PC-9 (cell line): ENCODE data around the gene MARVELD2. TPM values are rescaled to one million over a fixed set of nuclear protein-coding genes. Genes with fewer than 3 reads are reported as not detected.
"Not testable (repeated sequence)": the region's sequence is repeated elsewhere in the genome, so short reads cannot be mapped to it uniquely, and the experiment has no call there.

Source experiments
- BruUV-seq: library from RNA; stranded (reverse); fragments of 400-500 nt; replicated peaks from 2 replicates; lab custom pipeline; 2021; lab: Mats Ljungman, UMichigan
- CTCF ChIA-PET: fragments of 300-600 bp; sonication (Branson Sonifier 250); formaldehyde crosslinking; loops from one replicate; lab custom pipeline; 2022; ENCODE audit warnings: antibody characterized with exemption; lab: Charles Lee
- POLR2A ChIA-PET: fragments of 300-600 bp; sonication (Branson Sonifier 250); formaldehyde crosslinking; loops from one replicate; lab custom pipeline; 2022; ENCODE audit warnings: antibody characterized with exemption; ENCODE audit not compliant: unreplicated experiment; lab: Charles Lee
- DNase-seq, 2 experiments: peaks; one replicate each; pipeline versions ENCODE4 v3.0.0 to v3.0.0-alpha.2; 2015 to 2022; ENCODE audit warnings: mixed read lengths in 1 of 2
- H2AFZ ChIP-seq: fragments of 200-600 bp; sonication (generic); 2 replicates; pipeline ENCODE4 v1.8.1; 2017; ENCODE audit warnings: antibody characterized with exemption
- H3F3A ChIP-seq: fragments of 200-600 bp; sonication (generic); 2 replicates; pipeline ENCODE4 v1.8.1; 2017; ENCODE audit warnings: antibody characterized with exemption, mild to moderate bottlenecking, low read depth; ENCODE audit not compliant: insufficient read depth
- H3K27ac ChIP-seq: fragments of 200-600 bp; sonication (generic); 2 replicates; pipeline ENCODE4 v1.6.1; 2016; ENCODE audit warnings: mixed run types
- H3K27me3 ChIP-seq: fragments of 200-600 bp; sonication (generic); 2 replicates; pipeline ENCODE4 v1.6.1; 2016; ENCODE audit warnings: low read depth, mixed run types; ENCODE audit not compliant: insufficient read depth
- H3K36me3 ChIP-seq: fragments of 200-600 bp; sonication (generic); 2 replicates; pipeline ENCODE4 v1.6.1; 2016; ENCODE audit warnings: low read depth, mixed run types
- H3K4me1 ChIP-seq: fragments of 200-600 bp; sonication (generic); replicated peaks from 2 replicates; pipeline ENCODE4 v1.6.1; 2016; ENCODE audit warnings: mixed run types; ENCODE audit not compliant: insufficient read depth
- H3K4me2 ChIP-seq: fragments of 200-600 bp; sonication (generic); 2 replicates; pipeline ENCODE4 v1.6.1; 2017; ENCODE audit warnings: mixed run types
- H3K4me3 ChIP-seq: fragments of 200-600 bp; sonication (generic); 2 replicates; pipeline ENCODE4 v1.6.1; 2016; ENCODE audit warnings: mixed run types
- H3K79me2 ChIP-seq: fragments of 200-600 bp; sonication (generic); 2 replicates; pipeline ENCODE4 v1.6.1; 2017; ENCODE audit warnings: low read depth, mixed run types
- H3K9me2 ChIP-seq: fragments of 200-600 bp; sonication (generic); 2 replicates; pipeline ENCODE4 v1.8.1; 2017; ENCODE audit warnings: mild to moderate bottlenecking; ENCODE audit not compliant: insufficient read depth
- H3K9me3 ChIP-seq: fragments of 200-600 bp; sonication (generic); 2 replicates; pipeline ENCODE4 v1.8.1; 2016; ENCODE audit warnings: low read depth; ENCODE audit not compliant: insufficient read depth
- H4K20me1 ChIP-seq: fragments of 200-600 bp; sonication (generic); 2 replicates; pipeline ENCODE4 v1.8.1; 2017; ENCODE audit not compliant: insufficient read depth
- EZH2 ChIP-seq: fragments of 200-600 bp; sonication (generic); IDR thresholded peaks from 2 replicates; pipeline ENCODE4 v1.8.0; 2017; ENCODE audit warnings: antibody characterized with exemption, low read depth
- intact Hi-C: fragments of 100-400 bp; cut with micrococcal nuclease; formaldehyde crosslinking; loops from one replicate; pipeline ENCODE4 v1.10.0; 2022; ENCODE audit not compliant: unreplicated experiment
- total RNA-seq: library from RNA; stranded (reverse); gene quantifications from 2 replicates; pipeline ENCODE4 v1.2.3, GENCODE V29; 2021
- TF ChIP-seq, protein P1 (sequence below): fragments of 200-600 bp; sonication (generic); conservative IDR thresholded peaks from 2 replicates; pipeline ENCODE4 v1.6.1; 2017; ENCODE audit warnings: mixed run types, antibody characterized with exemption, mild to moderate bottlenecking, moderate library complexity

Gene MARVELD2
- total RNA-seq, 1 experiment from 2014 or later, result 21.0 TPM

- no peak overlapping the region; the same call in 1 of the 2 replicates for H3K4me2 ChIP-seq
- TF ChIP-seq, protein P1, sequence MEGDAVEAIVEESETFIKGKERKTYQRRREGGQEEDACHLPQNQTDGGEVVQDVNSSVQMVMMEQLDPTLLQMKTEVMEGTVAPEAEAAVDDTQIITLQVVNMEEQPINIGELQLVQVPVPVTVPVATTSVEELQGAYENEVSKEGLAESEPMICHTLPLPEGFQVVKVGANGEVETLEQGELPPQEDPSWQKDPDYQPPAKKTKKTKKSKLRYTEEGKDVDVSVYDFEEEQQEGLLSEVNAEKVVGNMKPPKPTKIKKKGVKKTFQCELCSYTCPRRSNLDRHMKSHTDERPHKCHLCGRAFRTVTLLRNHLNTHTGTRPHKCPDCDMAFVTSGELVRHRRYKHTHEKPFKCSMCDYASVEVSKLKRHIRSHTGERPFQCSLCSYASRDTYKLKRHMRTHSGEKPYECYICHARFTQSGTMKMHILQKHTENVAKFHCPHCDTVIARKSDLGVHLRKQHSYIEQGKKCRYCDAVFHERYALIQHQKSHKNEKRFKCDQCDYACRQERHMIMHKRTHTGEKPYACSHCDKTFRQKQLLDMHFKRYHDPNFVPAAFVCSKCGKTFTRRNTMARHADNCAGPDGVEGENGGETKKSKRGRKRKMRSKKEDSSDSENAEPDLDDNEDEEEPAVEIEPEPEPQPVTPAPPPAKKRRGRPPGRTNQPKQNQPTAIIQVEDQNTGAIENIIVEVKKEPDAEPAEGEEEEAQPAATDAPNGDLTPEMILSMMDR, result no peak
- no peak for TF ChIP-seq EZH2
- 0 out of 2 replicates have a peak, but pooled peaks cover 3% of the 10 kb centered on the region for H3K9me3 ChIP-seq
- H2AFZ ChIP-seq, result no peak overlapping the region
- H3K4me3 ChIP-seq, result no peak overlapping the region
- H3K36me3 ChIP-seq, result no peaks in the 10 kb centered on the region
- peaks cover 11% of the 10 kb centered on the region; the same call in 1 of the 2 replicates for H3F3A ChIP-seq
- no peaks in the 10 kb centered on the region for H4K20me1 ChIP-seq
- CTCF ChIA-PET, result no interaction called here
- BruUV-seq, result no TSS peak
- H3K4me1 ChIP-seq, result peaks cover 13% of the 10 kb centered on the region
- H3K79me2 ChIP-seq, result no peaks in the 10 kb centered on the region
- no peaks in the 10 kb centered on the region for H3K27me3 ChIP-seq
- POLR2A ChIA-PET, result no interaction called here
- DNase-seq, result no peak
- H3K27ac ChIP-seq, result no peak overlapping the region
- intact Hi-C loops, result no loop called here
- no peaks in the 10 kb centered on the region for H3K9me2 ChIP-seq
Measured at GRCh38 chr5:69451941-69452647, 37.2 kb downstream of the MARVELD2 start.

GRCh38 chr5:69453487-69453886, 38.6 kb downstream of the MARVELD2 start:
- H3K4me2 ChIP-seq, result peak overlapping the region; percentile 62

DNA sequence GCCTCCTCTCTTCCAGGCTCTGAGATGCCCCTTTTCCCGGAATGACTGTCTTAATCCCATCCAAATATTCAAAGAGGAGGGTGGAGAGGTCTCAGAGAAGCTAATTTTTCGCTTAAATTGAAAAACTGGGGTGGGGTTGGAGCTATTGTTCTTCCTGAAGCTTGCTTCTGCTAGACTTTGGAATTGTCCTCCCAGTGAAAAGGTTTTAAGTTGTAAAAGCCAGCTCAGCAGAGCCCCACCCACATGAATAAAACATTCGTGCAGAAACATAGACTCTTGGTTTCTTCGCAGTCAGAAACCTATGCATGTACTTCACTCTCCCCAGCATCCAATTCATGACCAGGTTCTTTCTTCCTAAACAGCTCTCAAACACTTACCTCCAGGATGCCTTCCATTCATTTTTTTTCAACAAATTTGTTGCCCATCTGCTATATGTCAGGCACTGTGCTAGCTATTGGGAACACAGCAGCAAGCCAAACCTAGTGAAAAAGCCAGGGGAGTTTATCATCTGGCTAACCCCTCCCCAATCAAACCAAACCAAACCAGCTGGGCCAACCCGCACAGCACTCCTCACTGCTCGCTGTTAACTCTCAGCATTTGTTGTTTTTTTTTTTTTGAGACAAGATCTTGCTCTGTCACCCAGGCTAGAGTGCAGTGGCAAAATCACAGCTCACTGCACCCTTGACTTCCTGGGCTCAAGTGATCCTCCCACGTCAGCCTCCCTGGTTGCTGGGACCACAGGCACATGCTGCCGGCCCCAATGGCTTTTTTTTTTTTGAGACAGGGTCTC, 39.7 kb downstream of the MARVELD2 start:
- POLR2A ChIA-PET, result no interaction called here
- H3K9me2 ChIP-seq, result no peaks in the 10 kb centered on the region
- BruUV-seq, result TSS peak; percentile 34
- no peak for DNase-seq
- CTCF ChIA-PET, result interaction anchor here (0.7 kb wide), 1 partner anchor 48 kb away, joined by 3 read pairs; no protein-coding TSS in a partner anchor
- no peaks in the 10 kb centered on the region for H3K36me3 ChIP-seq
- H3K4me2 ChIP-seq, result peak overlapping the region; percentile 62
- no peak for TF ChIP-seq EZH2
- TF ChIP-seq, protein P1, result no peak
- peak overlapping the region; percentile 74 for H2AFZ ChIP-seq
- no peaks in the 10 kb centered on the region for H3K79me2 ChIP-seq
- H3K27ac ChIP-seq, result 0 out of 2 replicates have a peak overlapping the region, but pooled peaks have one; percentile 11
- H4K20me1 ChIP-seq, result no peaks in the 10 kb centered on the region
- peaks cover 3% of the 10 kb centered on the region; the same call in 1 of the 2 replicates for H3K9me3 ChIP-seq
- H3K4me3 ChIP-seq, result peak overlapping the region; percentile 22; the same call in 1 of the 2 replicates
- H3K27me3 ChIP-seq, result no peaks in the 10 kb centered on the region
- intact Hi-C loops, result no loop called here
- H3K4me1 ChIP-seq, result peaks cover 13% of the 10 kb centered on the region
- peaks cover 7% of the 10 kb centered on the region; the same call in 1 of the 2 replicates for H3F3A ChIP-seq

More at GRCh38 chr5:69453487-69453886, 38.6 kb downstream of the MARVELD2 start:
- H3K79me2 ChIP-seq, H2AFZ ChIP-seq, H4K20me1 ChIP-seq, H3K9me3 ChIP-seq, H3K27me3 ChIP-seq, H3K9me2 ChIP-seq, H3K27ac ChIP-seq, DNase-seq, BruUV-seq, intact Hi-C loops, H3K4me3 ChIP-seq, H3K36me3 ChIP-seq: not testable (repeated sequence)
- ChIA-PET POLR2A (interaction anchor here (0.5 to 0.6 kb wide), 5 partner anchors 14 to 360 kb away, joined by 3 to 5 read pairs (median 4); partner anchors contain the start of gene SLC30A5), CTCF (interaction anchor here (0.5 to 0.6 kb wide), 2 partner anchors 87 to 175 kb away, joined by 3 read pairs; no protein-coding TSS in a partner anchor)
- H3K4me1 ChIP-seq, result peaks cover 13% of the 10 kb centered on the region
- H3F3A ChIP-seq, result peaks cover 11% of the 10 kb centered on the region; the same call in 1 of the 2 replicates

- H3K4me3 ChIP-seq, H4K20me1 ChIP-seq, H3F3A ChIP-seq, DNase-seq, H3K4me2 ChIP-seq, H2AFZ ChIP-seq, H3K27ac ChIP-seq, CTCF ChIA-PET, POLR2A ChIA-PET, H3K27me3 ChIP-seq, BruUV-seq, intact Hi-C loops, H3K4me1 ChIP-seq, H3K9me2 ChIP-seq, H3K79me2 ChIP-seq, H3K36me3 ChIP-seq, H3K9me3 ChIP-seq: not testable (repeated sequence)
Measured at GRCh38 chr5:69455428-69455988, 40.6 kb downstream of the MARVELD2 start.
